Body of pancreas (tissue), 4 donors: Measurements from ENCODE around the gene TTC7B. TPM values are rescaled to one million over a fixed set of nuclear protein-coding genes. Genes with fewer than 3 reads are reported as not detected.

ENCODE experiments used
- ATAC-seq: fragments of 150-250 bp; one replicate; pipeline ENCODE4 v1.9.1; 2016
- DNase-seq, 4 donors: peaks; one replicate each; pipeline ENCODE4 v3.0.0-alpha.2; 2019
- H3K27ac ChIP-seq, 4 donors: fragments of 200-600 bp; sonication (generic); 1 replicate in 3 of 4; 2 replicates in 1 of 4; pipeline versions ENCODE4 v1.5.1 to v1.6.1; 2016 to 2019; ENCODE audit warnings: mild to moderate bottlenecking in 1 of 4, mixed read lengths in 1 of 4, moderate library complexity in 1 of 4
- H3K27me3 ChIP-seq, 2 donors: fragments of 200-600 bp; sonication (generic); one replicate each; pipeline ENCODE4 v1.6.0; 2016; ENCODE audit warnings: mild to moderate bottlenecking in 1 of 2
- H3K36me3 ChIP-seq, 2 donors: fragments of 200-600 bp; sonication (generic); replicated peaks in 1 of 2; 2 replicates each; pipeline ENCODE4 v1.5.1; 2016; ENCODE audit warnings: low read depth in 2 of 2; ENCODE audit not compliant: insufficient read depth in 1 of 2
- H3K4me1 ChIP-seq: fragments of 200-600 bp; sonication (generic); one replicate; pipeline ENCODE4 v1.6.0; 2016
- H3K4me3 ChIP-seq, 2 donors: fragments of 200-600 bp; sonication (generic); 1 replicate in 1 of 2; 2 replicates in 1 of 2; pipeline ENCODE4 v1.5.1; 2016 to 2019
- H3K9me3 ChIP-seq, 3 donors: fragments of 200-600 bp; sonication (generic); 1 replicate in 2 of 3; 2 replicates in 1 of 3; pipeline ENCODE4 v1.5.1; 2016
- CTCF ChIP-seq, 7 experiments: fragments of 450-650 bp in 4 of 7; fragments of 200-600 bp in 3 of 7; sonication (generic) in 3 of 7; IDR thresholded peaks; one replicate each; pipeline ENCODE4 v1.5.1; 2016 to 2019; ENCODE audit warnings: antibody characterized with exemption in 7 of 7
- POLR2A ChIP-seq, 3 donors: fragments of 450-650 bp; IDR thresholded peaks; one replicate each; pipeline ENCODE4 v1.6.1; 2016; ENCODE audit warnings: antibody characterized with exemption in 3 of 3, mild to moderate bottlenecking in 2 of 3
- WGBS, 2 donors: methylation state at CpG; one replicate each; pipeline ENCODE4 v1.1.5; 2017; 5-methylcytosine and 5-hydroxymethylcytosine counted together
- intact Hi-C: fragments of 100-400 bp; cut with DNase I; formaldehyde crosslinking; loops from one replicate; pipeline ENCODE4 v1.15.1; 2023
- total RNA-seq, 2 donors: library from RNA; depleted of rRNA; stranded (reverse); fragments of >200 nt; gene quantifications; one replicate each; pipeline ENCODE4 v1.1.0, GENCODE V29; 2016

Gene TTC7B
- total RNA-seq, 2 donors from 2014 or later, result 15.3 to 44.2 TPM

GRCh38 chr14:90582166-90582565 lies 234.1 kb downstream of the TTC7B start:
- H3K4me1 ChIP-seq, result no peaks in the 10 kb centered on the region
- DNase-seq (no peak), ATAC-seq (no peak)
- H3K9me3 ChIP-seq, result no peaks in the 10 kb centered on the region
- TF ChIP-seq CTCF (IDR thresholded peaks at IDR 0.05) (no peak), POLR2A (IDR thresholded peaks at IDR 0.05) (no peak)
- WGBS, 2 donors, result 100% methylated on average over 1 to 3 of the region's 3 CpGs
- no peaks in the 10 kb centered on the region for H3K27me3 ChIP-seq
- no peak overlapping the region for H3K4me3 ChIP-seq
- no peaks in the 10 kb centered on the region for H3K36me3 ChIP-seq
- intact Hi-C loops, result no loop called here
- no peak overlapping the region for H3K27ac ChIP-seq

GRCh38 chr14:90581745-90582144 lies 234.5 kb downstream of the TTC7B start:
- H3K36me3 ChIP-seq, result no peaks in the 10 kb centered on the region
- no peak for ATAC-seq
- intact Hi-C loops, result no loop called here

GRCh38 chr14:90580377-90581335 lies 235.6 kb downstream of the TTC7B start:
- WGBS, 2 donors, result 78 to 85% methylated on average over 9 to 20 of the region's 20 CpGs
- Histone ChIP-seq H3K27me3 (no peaks in the 10 kb centered on the region), H3K27ac (no peak overlapping the region), H3K4me3 (no peak overlapping the region), H3K9me3 (no peaks in the 10 kb centered on the region), H3K4me1 (no peaks in the 10 kb centered on the region), H3K36me3 (no peaks in the 10 kb centered on the region)
- ATAC-seq, result no peak
- TF ChIP-seq CTCF (IDR thresholded peaks at IDR 0.05), result no peak
- no peak for TF ChIP-seq POLR2A (IDR thresholded peaks at IDR 0.05)
- DNase-seq, result no peak
- intact Hi-C loops, result no loop called here

More at GRCh38 chr14:90581745-90582144, 234.5 kb downstream of the TTC7B start:
- H3K4me1 ChIP-seq, result no peaks in the 10 kb centered on the region
- H3K9me3 ChIP-seq, result no peaks in the 10 kb centered on the region
- H3K4me3 ChIP-seq, result no peak overlapping the region
- H3K27ac ChIP-seq, result no peak overlapping the region
- H3K27me3 ChIP-seq, result no peaks in the 10 kb centered on the region
- DNase-seq, result no peak
- TF ChIP-seq CTCF (IDR thresholded peaks at IDR 0.05) (no peak), POLR2A (IDR thresholded peaks at IDR 0.05) (no peak)
- WGBS, 2 donors, result 90 to 97% methylated on average over 8 of the region's 8 CpGs

GRCh38 chr14:90579816-90580215 lies 236.4 kb downstream of the TTC7B start:
- Histone ChIP-seq H3K9me3 (no peaks in the 10 kb centered on the region), H3K36me3 (no peaks in the 10 kb centered on the region), H3K27ac (no peak overlapping the region), H3K4me1 (no peaks in the 10 kb centered on the region), H3K4me3 (no peak overlapping the region), H3K27me3 (no peaks in the 10 kb centered on the region)
- no peak for TF ChIP-seq CTCF (IDR thresholded peaks at IDR 0.05)
- no peak for TF ChIP-seq POLR2A (IDR thresholded peaks at IDR 0.05)
- no peak for DNase-seq
- no peak for ATAC-seq
- 92 to 97% methylated on average over 8 to 9 of the region's 9 CpGs for WGBS, 2 donors
- intact Hi-C loops, result no loop called here
